DND-41 (cell line): Measurements from ENCODE around the gene SHB.

Source experiments
- ATAC-seq: fragments of 200-7000 bp; cut with Tn5 transposase; 3 replicates; pipeline ENCODE4 v1.9.1; 2021; ENCODE audit warnings: low read depth; ENCODE audit not compliant: insufficient read depth
- DNase-seq: peaks from one replicate; pipeline ENCODE4 v3.0.0-alpha.2; 2020
- H2AFZ ChIP-seq: 2 replicates; pipeline ENCODE4 v1.6.0; 2012; ENCODE audit warnings: low read depth, low read length
- H3K27ac ChIP-seq: 2 replicates; pipeline ENCODE4 v1.5.1; 2012; ENCODE audit warnings: low read length, inconsistent platforms
- H3K27me3 ChIP-seq: fragments of 200-600 bp; sonication (generic); 2 replicates; pipeline ENCODE4 v1.6.0; 2012; ENCODE audit warnings: low read length, mild to moderate bottlenecking, inconsistent platforms; ENCODE audit not compliant: insufficient read depth, poor library complexity
- H3K36me3 ChIP-seq: 2 replicates; pipeline ENCODE4 v1.5.1; 2012; ENCODE audit warnings: low read length, inconsistent platforms; ENCODE audit not compliant: insufficient read depth
- H3K4me1 ChIP-seq: 2 replicates; pipeline ENCODE4 v1.5.1; 2012; ENCODE audit warnings: mild to moderate bottlenecking, low read length; ENCODE audit not compliant: insufficient read depth
- H3K4me2 ChIP-seq: 2 replicates; pipeline ENCODE4 v1.6.0; 2012; ENCODE audit warnings: mild to moderate bottlenecking, moderate library complexity, low read length, inconsistent platforms; ENCODE audit not compliant: insufficient read depth
- H3K4me3 ChIP-seq, 2 experiments: fragments of 200-600 bp in 1 of 2; shearing (Covaris generic) in 1 of 2; 2 replicates each; pipeline ENCODE4 v1.5.1; 2012 to 2016; ENCODE audit warnings: inconsistent platforms in 2 of 2, low read length in 2 of 2, mild to moderate bottlenecking in 2 of 2, low read depth in 1 of 2, moderate library complexity in 1 of 2
- H3K79me2 ChIP-seq: 2 replicates; pipeline ENCODE4 v1.6.0; 2012; ENCODE audit warnings: low read length, inconsistent platforms; ENCODE audit not compliant: insufficient read depth
- H3K9ac ChIP-seq: 2 replicates; pipeline ENCODE4 v1.6.0; 2012; ENCODE audit warnings: low read depth, mild to moderate bottlenecking, inconsistent platforms, low read length, moderate library complexity
- H3K9me3 ChIP-seq: 2 replicates; pipeline ENCODE4 v1.5.1; 2012; ENCODE audit warnings: low read length, moderate library complexity, mild to moderate bottlenecking, inconsistent platforms; ENCODE audit not compliant: insufficient read depth, severe bottlenecking
- H4K20me1 ChIP-seq: 2 replicates; pipeline ENCODE4 v1.6.0; 2012; ENCODE audit warnings: low read length; ENCODE audit not compliant: insufficient read depth
- EZH2 ChIP-seq: IDR thresholded peaks from 3 replicates; pipeline ENCODE4 v1.6.1; 2012; ENCODE audit warnings: borderline replicate concordance, low read depth, mild to moderate bottlenecking, moderate library complexity, low read length, inconsistent platforms; ENCODE audit not compliant: severe bottlenecking
- TF ChIP-seq, protein P1 (sequence below): IDR thresholded peaks from 2 replicates; pipeline ENCODE4 v1.5.1; 2012; ENCODE audit warnings: borderline replicate concordance, low read length, moderate library complexity, mild to moderate bottlenecking; ENCODE audit not compliant: poor library complexity, severe bottlenecking; ENCODE audit errors: extremely low read depth

The SHB gene

DNA sequence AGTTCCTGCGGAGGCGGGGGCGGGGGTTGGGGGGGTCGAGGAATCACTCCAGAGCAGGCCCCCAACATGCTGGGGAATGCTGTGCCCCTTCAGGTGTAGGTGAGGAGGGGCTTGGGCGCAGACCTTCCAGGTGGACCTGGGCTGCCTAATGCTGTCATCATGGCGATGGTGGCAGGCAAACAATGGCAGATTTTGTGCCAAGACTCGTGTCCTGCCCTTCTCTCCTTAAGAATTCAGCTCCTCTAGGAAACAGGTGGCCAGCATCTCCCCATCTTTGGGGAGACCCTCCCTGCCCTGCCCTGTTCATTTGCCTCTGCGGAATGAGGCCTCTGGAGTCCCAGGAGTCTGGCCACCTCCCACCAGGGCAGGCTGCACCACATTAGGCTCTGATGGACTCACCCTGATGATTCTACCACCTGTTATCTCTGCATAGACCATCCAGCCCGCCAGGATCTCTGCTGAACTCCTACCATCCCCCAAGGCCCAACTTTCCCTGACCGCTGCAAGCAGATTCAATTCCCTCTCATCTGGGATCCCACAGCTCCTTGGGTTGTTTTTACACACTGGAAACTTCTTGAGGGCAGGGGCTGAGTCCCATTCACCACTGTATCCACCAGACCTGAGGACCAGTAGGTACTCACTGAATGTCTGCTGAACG, 154.2 kb downstream of the SHB start:
- Histone ChIP-seq H3K4me1 (no peaks in the 10 kb centered on the region), H3K4me3 (no peak overlapping the region), H3K9ac (no peak overlapping the region), H3K36me3 (no peaks in the 10 kb centered on the region), H3K4me2 (no peak overlapping the region), H4K20me1 (no peaks in the 10 kb centered on the region), H3K79me2 (no peaks in the 10 kb centered on the region), H2AFZ (no peak overlapping the region), H3K27ac (no peak overlapping the region), H3K9me3 (no peaks in the 10 kb centered on the region), H3K27me3 (no peaks in the 10 kb centered on the region)
- TF ChIP-seq EZH2: no peak
- TF ChIP-seq, protein P1, sequence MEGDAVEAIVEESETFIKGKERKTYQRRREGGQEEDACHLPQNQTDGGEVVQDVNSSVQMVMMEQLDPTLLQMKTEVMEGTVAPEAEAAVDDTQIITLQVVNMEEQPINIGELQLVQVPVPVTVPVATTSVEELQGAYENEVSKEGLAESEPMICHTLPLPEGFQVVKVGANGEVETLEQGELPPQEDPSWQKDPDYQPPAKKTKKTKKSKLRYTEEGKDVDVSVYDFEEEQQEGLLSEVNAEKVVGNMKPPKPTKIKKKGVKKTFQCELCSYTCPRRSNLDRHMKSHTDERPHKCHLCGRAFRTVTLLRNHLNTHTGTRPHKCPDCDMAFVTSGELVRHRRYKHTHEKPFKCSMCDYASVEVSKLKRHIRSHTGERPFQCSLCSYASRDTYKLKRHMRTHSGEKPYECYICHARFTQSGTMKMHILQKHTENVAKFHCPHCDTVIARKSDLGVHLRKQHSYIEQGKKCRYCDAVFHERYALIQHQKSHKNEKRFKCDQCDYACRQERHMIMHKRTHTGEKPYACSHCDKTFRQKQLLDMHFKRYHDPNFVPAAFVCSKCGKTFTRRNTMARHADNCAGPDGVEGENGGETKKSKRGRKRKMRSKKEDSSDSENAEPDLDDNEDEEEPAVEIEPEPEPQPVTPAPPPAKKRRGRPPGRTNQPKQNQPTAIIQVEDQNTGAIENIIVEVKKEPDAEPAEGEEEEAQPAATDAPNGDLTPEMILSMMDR: no peak
- DNase-seq (no peak), ATAC-seq (no peak)

DNA sequence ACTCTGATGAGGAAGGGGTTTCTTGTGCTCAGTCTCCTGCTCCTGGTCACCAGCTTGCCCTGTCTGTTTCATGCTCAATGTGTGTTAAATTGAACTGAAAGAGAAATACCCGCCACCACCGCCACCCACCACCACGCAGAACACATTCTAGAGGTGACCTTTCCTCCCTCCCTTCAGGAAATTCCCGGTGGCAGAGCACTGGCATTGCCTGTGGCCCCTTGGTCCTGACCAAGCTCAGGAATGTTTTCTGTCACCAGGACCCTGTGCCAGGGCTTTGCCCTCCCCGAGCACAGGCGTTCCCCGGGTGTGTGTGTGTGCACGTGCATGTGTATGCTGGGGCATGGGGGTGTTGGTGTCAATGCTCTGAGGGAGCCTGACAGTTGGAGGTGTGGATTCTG, 154.9 kb downstream of the SHB start:
- Histone ChIP-seq H2AFZ (no peak overlapping the region), H3K27ac (no peak overlapping the region), H3K9me3 (no peaks in the 10 kb centered on the region), H3K79me2 (no peaks in the 10 kb centered on the region), H3K27me3 (no peaks in the 10 kb centered on the region), H3K4me2 (no peak overlapping the region), H3K36me3 (no peaks in the 10 kb centered on the region), H3K4me3 (no peak overlapping the region), H3K9ac (no peak overlapping the region), H3K4me1 (no peaks in the 10 kb centered on the region), H4K20me1 (no peaks in the 10 kb centered on the region)
- DNase-seq (no peak), ATAC-seq (no peak)
- no peak for TF ChIP-seq EZH2
- TF ChIP-seq, protein P1: no peak

DNA sequence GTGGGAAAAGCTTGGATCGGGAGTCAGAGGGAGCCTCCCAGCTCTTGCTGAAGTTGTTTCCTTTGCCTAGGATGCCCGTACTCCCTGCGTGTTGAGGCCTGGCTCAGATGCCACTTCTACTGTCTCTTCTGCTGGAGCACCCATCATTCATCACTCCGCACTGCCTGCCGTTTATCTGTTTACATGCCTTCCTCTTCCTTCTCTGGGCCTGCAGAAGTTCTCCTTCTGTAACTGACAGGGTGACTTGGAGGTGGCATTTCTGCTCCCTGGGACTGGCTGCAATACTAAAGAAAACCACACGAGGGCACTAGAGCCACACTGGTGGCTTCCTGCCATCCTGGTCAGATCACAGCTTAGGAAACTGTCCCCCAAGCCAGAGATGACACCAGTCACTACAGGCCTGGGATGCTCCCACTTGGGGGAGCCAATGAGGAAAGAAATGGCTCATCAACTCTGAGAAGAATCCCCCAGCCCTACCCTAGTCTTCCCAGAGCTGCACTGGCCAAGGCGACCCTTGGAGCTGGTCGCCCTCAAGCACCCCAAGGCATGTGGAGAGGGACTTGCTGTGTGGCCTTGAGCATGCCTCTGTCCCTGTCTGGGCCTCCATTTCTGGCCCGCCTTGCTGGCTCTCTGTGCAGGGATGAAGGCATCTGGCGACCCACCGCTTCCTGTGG, 155.4 kb downstream of the SHB start:
- ATAC-seq (peak; percentile 92), DNase-seq (peak; percentile 78)
- no peaks in the 10 kb centered on the region for H3K36me3 ChIP-seq
- TF ChIP-seq, protein P1: peak; percentile 95
- no peak for TF ChIP-seq EZH2
- peak overlapping the region; percentile 14; the same call in 1 of the 2 replicates for H2AFZ ChIP-seq
- H3K9ac ChIP-seq: no peak overlapping the region
- H3K4me1 ChIP-seq: no peaks in the 10 kb centered on the region
- H3K27ac ChIP-seq: no peak overlapping the region
- H3K9me3 ChIP-seq: no peaks in the 10 kb centered on the region
- H3K79me2 ChIP-seq: no peaks in the 10 kb centered on the region
- no peak overlapping the region for H3K4me3 ChIP-seq
- H3K4me2 ChIP-seq: no peak overlapping the region
- no peaks in the 10 kb centered on the region for H3K27me3 ChIP-seq
- no peaks in the 10 kb centered on the region for H4K20me1 ChIP-seq
